SK-N-MC (cell line): Measurements from ENCODE around the gene SERPINB4.

Experiments
- DNase-seq: peaks from one replicate; pipeline ENCODE4 v3.0.0-alpha.2; 2011; ENCODE audit warnings: low read depth, low spot score
- H3K27ac ChIP-seq: fragments of 200-600 bp; sonication (generic); 2 replicates; pipeline ENCODE4 v1.5.1; 2016; ENCODE audit warnings: mixed run types
- H3K36me3 ChIP-seq: fragments of 200-600 bp; sonication (generic); 2 replicates; pipeline ENCODE4 v1.6.1; 2017; ENCODE audit warnings: antibody characterized with exemption, low read length, mixed read lengths; ENCODE audit not compliant: insufficient read depth
- H3K4me3 ChIP-seq: fragments of 200-600 bp; sonication (generic); 2 replicates; pipeline ENCODE4 v1.5.1; 2016
- H3K9ac ChIP-seq: fragments of 200-600 bp; sonication (generic); 2 replicates; pipeline ENCODE4 v1.8.0; 2017; ENCODE audit warnings: mixed run types, mixed read lengths; ENCODE audit not compliant: insufficient read length
- H3K9me3 ChIP-seq: fragments of 200-600 bp; sonication (generic); 2 replicates; pipeline ENCODE4 v1.6.1; 2017; ENCODE audit warnings: low read depth, mild to moderate bottlenecking, antibody characterized with exemption, low read length, moderate library complexity, mixed read lengths
- EZH2 ChIP-seq: fragments of 200-600 bp; sonication (generic); IDR thresholded peaks from one replicate; pipeline ENCODE4 v1.6.1; 2017; ENCODE audit warnings: antibody characterized with exemption
- FOXP2 ChIP-seq: optimal IDR thresholded peaks from 2 replicates; pipeline ENCODE3; 2011; ENCODE audit warnings: mild to moderate bottlenecking, moderate library complexity; ENCODE audit not compliant: insufficient read depth; ENCODE audit errors: extremely low read length, control extremely low read depth
- POLR2AphosphoS5 ChIP-seq: IDR thresholded peaks from 2 replicates; pipeline ENCODE4 v1.6.1; 2012; ENCODE audit warnings: mild to moderate bottlenecking, low read depth, low read length, borderline replicate concordance

Gene SERPINB4

GRCh38 chr18:63604791-63605567 lies 39.1 kb downstream of the SERPINB4 start:
- no peak for DNase-seq
- Histone ChIP-seq H3K4me3 (no peak overlapping the region), H3K27ac (no peak overlapping the region), H3K36me3 (no peaks in the 10 kb centered on the region), H3K9ac (no peak overlapping the region), H3K9me3 (no peaks in the 10 kb centered on the region)
- no peak for TF ChIP-seq FOXP2
- no peak for TF ChIP-seq POLR2AphosphoS5
- no peak for TF ChIP-seq EZH2

- TF ChIP-seq POLR2AphosphoS5, result no peak
- TF ChIP-seq FOXP2, result no peak
- no peak for TF ChIP-seq EZH2
- Histone ChIP-seq H3K36me3 (no peaks in the 10 kb centered on the region), H3K27ac (no peak overlapping the region), H3K9me3 (no peaks in the 10 kb centered on the region), H3K4me3 (no peak overlapping the region), H3K9ac (no peak overlapping the region)
- no peak for DNase-seq
Observed at GRCh38 chr18:63603772-63604171, 40.3 kb downstream of the SERPINB4 start.

- Histone ChIP-seq H3K4me3 (no peak overlapping the region), H3K9me3 (no peaks in the 10 kb centered on the region), H3K27ac (no peak overlapping the region), H3K9ac (no peak overlapping the region), H3K36me3 (no peaks in the 10 kb centered on the region)
- no peak for DNase-seq
- TF ChIP-seq POLR2AphosphoS5 (no peak), FOXP2 (no peak), EZH2 (no peak)
Observed at GRCh38 chr18:63603355-63603754, 40.7 kb downstream of the SERPINB4 start.

- DNase-seq, result no peak
- no peak overlapping the region for H3K4me3 ChIP-seq
- H3K9ac ChIP-seq, result no peak overlapping the region
- TF ChIP-seq FOXP2 (no peak), POLR2AphosphoS5 (no peak), EZH2 (no peak)
- no peaks in the 10 kb centered on the region for H3K36me3 ChIP-seq
- no peaks in the 10 kb centered on the region for H3K9me3 ChIP-seq
- no peak overlapping the region for H3K27ac ChIP-seq
Observed at GRCh38 chr18:63596964-63597363, 47.1 kb downstream of the SERPINB4 start.

- Histone ChIP-seq H3K4me3 (no peak overlapping the region), H3K9me3 (no peaks in the 10 kb centered on the region), H3K36me3 (no peaks in the 10 kb centered on the region), H3K9ac (no peak overlapping the region), H3K27ac (peak overlapping the region; percentile 93)
- TF ChIP-seq EZH2, result no peak
- TF ChIP-seq FOXP2, result no peak
- TF ChIP-seq POLR2AphosphoS5, result no peak
- no peak for DNase-seq
Observed at GRCh38 chr18:63592471-63592870, 51.6 kb downstream of the SERPINB4 start.

GRCh38 chr18:63591725-63592124 lies 52.3 kb downstream of the SERPINB4 start:
- Histone ChIP-seq H3K4me3 (no peak overlapping the region), H3K27ac (peak overlapping the region; percentile 93), H3K9ac (peak overlapping the region; percentile 61), H3K36me3 (no peaks in the 10 kb centered on the region), H3K9me3 (no peaks in the 10 kb centered on the region)
- DNase-seq, result no peak
- TF ChIP-seq POLR2AphosphoS5, result no peak
- TF ChIP-seq EZH2, result no peak
- no peak for TF ChIP-seq FOXP2

GRCh38 chr18:63590966-63591695 lies 52.9 kb downstream of the SERPINB4 start:
- no peaks in the 10 kb centered on the region for H3K9me3 ChIP-seq
- TF ChIP-seq EZH2, result no peak
- no peak for TF ChIP-seq POLR2AphosphoS5
- TF ChIP-seq FOXP2, result no peak
- H3K4me3 ChIP-seq, result peak overlapping the region; percentile 12; the same call in 1 of the 2 replicates
- peak overlapping the region; percentile 97 for H3K27ac ChIP-seq
- no peaks in the 10 kb centered on the region for H3K36me3 ChIP-seq
- DNase-seq, result peak; percentile 83
- peak overlapping the region; percentile 53 for H3K9ac ChIP-seq

- DNase-seq, result no peak
- H3K27ac ChIP-seq, result peak overlapping the region; percentile 97
- H3K4me3 ChIP-seq, result peak overlapping the region; percentile 12; the same call in 1 of the 2 replicates
- H3K9me3 ChIP-seq, result no peaks in the 10 kb centered on the region
- H3K9ac ChIP-seq, result peak overlapping the region; percentile 53
- no peaks in the 10 kb centered on the region for H3K36me3 ChIP-seq
- TF ChIP-seq POLR2AphosphoS5 (no peak), EZH2 (no peak), FOXP2 (no peak)
Observed at GRCh38 chr18:63590373-63590772, 53.7 kb downstream of the SERPINB4 start.
